Daoy (cell line): Measurements from ENCODE around the gene KDM4C. TPM values are rescaled to one million over a fixed set of nuclear protein-coding genes. Genes with fewer than 3 reads are reported as not detected.

Source experiments
- DNase-seq: peaks from one replicate; pipeline ENCODE4 v3.0.0-alpha.2; 2015; ENCODE audit warnings: low read depth
- total RNA-seq: library from RNA; depleted of rRNA; stranded (reverse); fragments of >200 nt; shearing (Covaris generic); gene quantifications from 2 replicates; pipeline ENCODE4 v1.2.3, GENCODE V29; 2014

The KDM4C gene
- total RNA-seq, 1 experiment from 2014 or later, result 12.7 TPM

DNA sequence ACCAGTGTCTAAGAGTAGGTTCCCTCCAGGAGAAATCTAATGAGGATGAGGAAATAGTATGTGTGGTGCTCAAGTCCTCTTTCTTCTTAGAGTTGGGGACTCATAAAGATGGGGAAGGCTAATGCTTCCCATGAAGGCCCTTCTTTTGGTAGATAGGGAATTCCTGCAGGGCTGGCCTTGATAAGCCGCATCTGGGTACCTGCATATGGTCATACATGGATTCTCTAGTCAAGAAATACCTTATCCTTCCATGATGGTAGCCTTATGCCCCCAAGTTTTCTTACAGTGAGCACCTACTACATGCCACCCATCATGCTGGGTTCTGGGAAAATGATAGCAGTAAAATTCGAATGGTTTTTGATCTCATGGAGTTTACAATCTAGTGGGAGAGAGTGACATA is 382.6 kb downstream of the KDM4C start:
- DNase-seq, result no peak

- no peak for DNase-seq
These were observed 385.9 kb downstream of the KDM4C start for GRCh38 chr9:7143645-7144200.

DNA sequence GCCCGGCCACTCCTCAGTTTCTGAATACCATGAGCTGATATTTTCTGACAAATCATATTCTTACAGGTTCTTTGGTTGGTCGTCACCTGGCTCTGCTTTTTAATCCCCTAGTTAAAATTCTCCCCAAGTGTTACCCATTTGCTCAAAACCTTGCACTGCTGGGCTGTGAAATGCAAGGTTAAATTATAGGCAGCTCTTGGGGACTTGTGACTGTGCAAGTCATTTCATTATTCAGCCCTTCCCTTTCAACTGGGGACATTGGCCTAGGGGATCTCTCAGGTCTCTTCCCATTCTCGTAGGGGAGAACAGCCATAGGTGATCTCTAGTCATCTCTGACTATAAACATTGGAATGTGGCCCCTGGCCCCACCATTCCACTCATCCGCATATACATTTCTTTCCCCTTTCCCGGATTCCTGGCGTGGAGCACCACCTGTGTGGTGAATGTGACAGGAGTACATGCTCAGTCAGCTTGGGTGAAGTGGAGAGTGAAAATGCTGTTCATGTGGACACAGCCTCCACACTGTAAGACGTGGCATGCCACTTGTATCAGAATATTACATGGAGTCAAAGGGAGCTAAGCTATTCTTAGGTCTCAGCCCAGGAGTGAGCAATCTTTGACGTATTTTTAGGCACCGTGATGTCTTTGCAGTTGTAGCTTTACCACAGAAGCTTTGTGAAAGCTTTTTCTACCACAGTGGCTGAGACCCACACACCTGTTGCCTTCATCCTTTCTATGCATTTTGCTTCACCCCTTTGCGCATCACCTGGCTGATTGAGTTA is 386.7 kb downstream of the KDM4C start:
- DNase-seq, result no peak

DNA sequence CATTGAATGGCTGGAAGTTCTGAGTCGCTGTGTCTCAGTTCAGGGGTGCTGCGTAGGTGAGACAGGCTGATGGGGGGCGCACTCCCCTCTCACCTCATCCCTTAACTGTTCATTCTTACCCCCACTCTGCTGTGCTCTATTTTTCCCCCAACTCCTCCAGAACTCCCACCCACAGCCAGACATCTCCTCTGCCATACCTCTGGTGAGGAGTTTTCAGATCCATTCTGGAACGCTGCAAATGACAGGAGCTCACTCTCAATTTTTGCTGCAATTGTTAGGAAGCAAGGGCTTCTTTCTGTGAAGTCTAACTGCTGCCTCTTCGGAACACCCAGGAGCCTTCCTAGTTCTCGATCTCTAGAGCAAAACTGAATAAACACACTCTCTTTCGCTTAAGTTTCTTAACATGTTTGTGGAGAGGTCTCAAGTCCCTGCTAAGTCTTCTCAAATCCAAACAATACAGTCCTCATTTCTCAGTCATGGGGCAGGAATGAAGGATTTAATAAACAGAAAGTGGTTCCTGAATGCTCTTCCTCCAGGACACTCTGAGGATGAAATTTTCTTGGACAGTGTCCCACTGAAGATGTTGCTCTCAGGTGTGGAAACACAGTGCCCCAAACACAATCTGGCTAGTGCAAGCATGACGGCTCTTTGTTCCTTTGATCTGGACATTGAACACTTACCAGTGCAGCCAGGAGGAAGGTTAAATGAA is 387.7 kb downstream of the KDM4C start:
- no peak for DNase-seq

- DNase-seq, result no peak
These were observed 388.8 kb downstream of the KDM4C start for GRCh38 chr9:7146582-7146981.

DNA sequence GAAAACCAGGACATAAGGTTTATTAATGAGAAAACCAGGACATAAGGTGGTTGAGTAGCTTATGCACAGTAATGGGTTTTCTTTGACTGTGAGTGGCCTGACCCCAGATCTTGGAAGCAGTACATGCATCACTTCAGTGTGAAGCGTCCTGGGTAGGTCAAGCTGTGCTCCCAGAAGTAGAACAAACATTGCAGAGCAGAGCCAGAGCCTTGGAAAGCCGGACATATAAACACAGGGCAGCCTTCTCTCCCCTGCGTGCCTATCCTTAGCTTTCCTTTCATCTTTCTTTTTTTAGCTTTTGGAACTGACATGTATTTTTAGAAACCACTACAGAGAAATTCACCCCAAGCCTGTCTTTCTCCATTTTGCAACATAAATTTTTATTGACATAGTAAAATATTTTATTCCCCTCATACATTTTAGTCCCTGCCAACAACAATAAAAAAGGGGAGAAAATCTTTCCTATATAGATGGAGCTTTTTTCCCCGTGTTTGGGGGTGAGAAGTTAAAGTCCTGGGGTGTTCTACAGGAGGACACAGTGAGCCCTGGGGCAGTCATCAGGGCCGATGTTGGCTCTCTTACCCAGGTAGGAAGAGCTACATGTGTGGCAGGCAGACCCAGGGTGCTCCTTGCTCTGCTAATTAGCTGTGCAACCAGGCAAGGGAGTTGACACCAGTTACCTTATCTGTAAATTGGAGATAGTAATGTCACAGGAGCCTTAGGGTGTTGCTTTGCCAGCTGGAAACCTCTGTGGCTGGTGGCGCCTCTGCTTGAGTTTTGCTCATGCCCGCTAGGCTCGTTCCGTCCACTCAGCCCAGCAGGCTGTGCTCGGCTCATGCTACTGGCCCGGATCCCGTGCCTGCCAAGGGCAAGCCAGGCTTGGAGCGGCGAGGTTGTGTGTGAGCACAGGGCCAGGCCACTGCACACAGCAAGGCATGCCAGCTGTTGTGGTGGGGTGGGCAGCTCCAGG is 389.6 kb downstream of the KDM4C start:
- no peak for DNase-seq

- DNase-seq, result no peak
These were observed 390.5 kb downstream of the KDM4C start for GRCh38 chr9:7148243-7148765.

DNA sequence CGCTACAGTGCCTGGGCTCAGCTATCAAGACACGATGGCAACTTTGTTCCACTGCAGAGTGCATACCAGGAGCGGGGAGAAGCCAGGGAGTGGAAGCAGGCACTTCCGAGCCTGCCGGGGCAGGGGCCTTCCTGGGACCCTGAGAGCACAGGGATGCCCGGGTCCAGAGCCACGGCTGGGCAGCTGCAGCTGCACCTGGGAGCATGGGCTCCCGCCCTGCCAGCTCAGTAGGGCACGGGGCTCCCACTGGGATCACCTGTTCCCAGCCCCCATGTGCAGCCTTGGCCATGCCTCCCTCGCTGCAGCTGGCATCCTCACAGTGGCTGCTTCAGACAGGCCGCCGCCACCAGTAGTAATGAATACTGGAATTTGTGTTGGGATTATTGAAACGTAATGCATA is 391.5 kb downstream of the KDM4C start:
- no peak for DNase-seq

DNA sequence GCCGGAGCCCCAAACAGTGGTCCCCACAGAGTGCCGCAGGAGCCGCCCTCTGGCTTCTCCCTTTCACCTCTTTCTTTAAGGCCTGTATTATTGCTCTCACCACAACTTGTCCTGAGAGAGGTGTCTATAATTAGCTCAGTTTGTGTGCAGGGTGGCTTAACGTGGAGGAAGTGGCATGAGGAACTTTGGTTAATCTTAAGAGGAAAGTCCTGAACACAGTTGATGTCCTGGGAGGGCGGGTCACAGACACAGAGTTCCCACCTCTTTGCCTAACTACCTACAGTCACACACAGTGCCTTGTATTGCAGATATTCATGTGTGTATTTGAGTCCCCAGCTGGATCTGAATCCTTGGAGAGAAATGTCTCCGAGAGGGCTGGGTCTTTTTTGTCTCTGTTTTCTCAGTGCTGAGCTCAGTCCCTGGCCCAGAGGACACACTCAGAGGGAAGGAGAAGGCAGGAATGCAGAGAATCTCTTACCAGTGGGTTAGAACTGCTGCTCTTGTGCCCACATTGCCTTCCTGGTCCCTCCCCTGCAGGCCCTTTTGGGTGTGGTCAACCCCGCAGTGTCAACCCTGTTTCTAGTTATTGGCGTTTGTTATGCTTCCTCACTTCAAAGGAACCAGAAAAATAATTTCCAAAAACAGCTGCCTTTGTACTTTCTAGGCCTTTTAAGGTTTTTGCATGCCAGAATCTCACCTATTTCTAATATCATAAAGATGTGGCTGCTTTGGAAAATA is 392.5 kb downstream of the KDM4C start:
- DNase-seq, result no peak

GRCh38 chr9:7153134-7153533 is 395.4 kb downstream of the KDM4C start:
- DNase-seq, result no peak

DNA sequence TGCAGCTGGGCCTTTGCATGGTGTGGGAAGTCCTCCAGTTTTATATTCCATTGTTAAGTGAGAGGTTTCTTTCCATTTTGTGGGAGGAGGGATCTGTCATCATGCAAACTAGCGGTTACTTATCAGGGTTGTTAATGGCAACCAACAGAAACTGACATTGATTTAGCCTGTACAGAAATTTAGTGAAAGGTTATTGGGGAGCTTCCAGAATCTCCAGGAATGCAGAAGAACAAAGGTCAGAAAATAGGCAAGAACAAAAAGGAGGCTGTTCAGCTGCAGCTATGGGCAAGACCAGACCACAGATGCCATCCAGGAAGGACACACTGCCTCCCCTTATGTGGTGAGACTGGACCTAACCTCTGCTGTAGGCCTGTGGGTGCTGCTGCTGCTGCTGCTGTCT is 395.8 kb downstream of the KDM4C start:
- DNase-seq, result no peak

DNA sequence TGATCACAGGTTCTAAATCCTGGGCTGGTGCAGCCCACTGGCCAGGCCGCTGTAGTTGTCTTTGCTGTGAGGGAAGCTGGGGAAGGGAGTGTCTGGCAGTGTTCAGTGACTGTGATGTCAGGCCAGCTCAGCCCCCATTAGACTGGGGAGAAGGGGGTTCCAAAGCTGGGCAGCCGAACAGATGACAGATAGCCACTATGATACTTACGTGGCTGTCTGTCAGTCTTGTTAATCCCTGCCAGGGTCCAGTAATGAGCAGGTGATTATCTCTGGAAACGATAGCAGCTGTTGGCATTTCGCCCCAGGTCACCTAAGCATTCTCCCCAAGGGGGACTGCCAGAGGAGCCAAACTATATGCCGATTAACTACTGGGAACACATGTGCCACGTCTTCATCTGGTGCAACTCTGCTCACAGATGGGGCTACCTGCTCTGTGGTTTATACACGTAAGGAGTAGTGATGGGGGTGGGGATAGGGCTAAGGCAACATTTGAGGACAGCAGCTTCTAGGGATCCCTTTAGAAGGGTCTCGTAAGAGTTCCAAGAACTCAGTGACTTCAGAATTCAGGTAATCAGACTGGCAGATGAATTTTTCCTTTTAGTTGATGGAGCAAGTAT is 396.3 kb downstream of the KDM4C start:
- no peak for DNase-seq

GRCh38 chr9:7154650-7155049 is 396.9 kb downstream of the KDM4C start:
- DNase-seq, result no peak

GRCh38 chr9:7161469-7161868 is 403.7 kb downstream of the KDM4C start:
- no peak for DNase-seq

- no peak for DNase-seq
These were observed 406.2 kb downstream of the KDM4C start for GRCh38 chr9:7163932-7164331.

- DNase-seq, result no peak
These were observed 406.9 kb downstream of the KDM4C start for GRCh38 chr9:7164440-7165330.

- DNase-seq, result no peak
These were observed 407.7 kb downstream of the KDM4C start for GRCh38 chr9:7165331-7165975.

DNA sequence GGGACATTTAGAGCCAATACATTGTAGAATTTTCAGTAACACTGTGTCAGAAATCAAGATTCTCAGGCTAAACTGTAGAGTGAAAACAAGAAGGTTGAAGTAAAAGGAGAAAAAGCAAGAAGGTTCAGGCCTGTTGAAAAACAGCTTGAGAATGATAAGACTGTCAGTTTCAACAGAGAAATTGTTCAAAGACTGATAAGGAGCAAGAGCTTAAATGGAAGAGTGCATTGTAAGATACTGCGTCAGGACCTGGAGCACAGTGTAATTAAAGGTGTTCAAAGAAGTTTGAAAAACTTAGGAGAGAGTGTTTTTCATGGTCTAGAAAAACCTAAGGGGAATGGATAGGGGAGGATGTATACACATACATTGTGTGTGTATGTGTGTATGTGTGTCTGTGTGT is 408.3 kb downstream of the KDM4C start:
- no peak for DNase-seq
